ENCODE results near the gene CD2AP.

CD2AP gene

DNA sequence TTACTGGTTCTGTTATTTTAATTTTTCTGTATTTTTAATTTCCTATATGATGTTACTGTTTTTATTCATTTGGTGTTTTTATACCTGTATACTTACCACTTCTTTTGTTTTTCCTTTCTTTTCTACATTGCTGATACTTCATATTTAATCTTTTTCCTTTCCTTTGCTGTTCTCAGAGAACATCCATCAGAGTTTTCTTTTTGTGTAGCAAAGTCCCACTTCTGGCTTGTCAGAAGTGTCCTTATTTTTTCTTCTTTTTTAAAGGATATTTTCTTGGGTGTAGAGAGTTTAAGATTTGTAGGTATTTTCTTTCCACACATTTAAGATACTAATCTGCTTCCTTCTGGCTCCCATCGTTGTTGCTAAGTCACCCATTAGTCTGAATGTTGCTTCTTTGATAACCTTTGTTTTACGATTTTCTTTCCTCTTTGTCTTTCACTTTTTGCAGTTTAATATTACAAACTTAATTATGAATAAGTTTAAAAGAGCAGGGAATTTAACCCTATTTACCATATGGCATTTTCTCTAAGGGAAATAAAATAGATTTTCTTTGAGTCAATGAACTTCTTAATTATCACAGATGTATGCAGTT, 18.5 kb downstream of the CD2AP start:
- no peak for TF ChIP-seq CTCF (IDR thresholded peaks at IDR 0.05; ENCODE audit: low read depth, low read length, missing control alignments)
- no peak for DNase-seq (ENCODE audit: low read depth)

GRCh38 chr6:47496935-47497579, 19.5 kb downstream of the CD2AP start:
- no peak overlapping the region for H3K4me3 ChIP-seq (ENCODE audit: low read depth, low read length)
- no peak for DNase-seq (ENCODE audit: low read depth)
- TF ChIP-seq CTCF (IDR thresholded peaks at IDR 0.05; ENCODE audit: low read depth, low read length, missing control alignments) = no peak

More for the DNA sequence above, 18.5 kb downstream of the CD2AP start:
- no peak overlapping the region for H3K4me3 ChIP-seq (ENCODE audit: low read depth, low read length)

DNA sequence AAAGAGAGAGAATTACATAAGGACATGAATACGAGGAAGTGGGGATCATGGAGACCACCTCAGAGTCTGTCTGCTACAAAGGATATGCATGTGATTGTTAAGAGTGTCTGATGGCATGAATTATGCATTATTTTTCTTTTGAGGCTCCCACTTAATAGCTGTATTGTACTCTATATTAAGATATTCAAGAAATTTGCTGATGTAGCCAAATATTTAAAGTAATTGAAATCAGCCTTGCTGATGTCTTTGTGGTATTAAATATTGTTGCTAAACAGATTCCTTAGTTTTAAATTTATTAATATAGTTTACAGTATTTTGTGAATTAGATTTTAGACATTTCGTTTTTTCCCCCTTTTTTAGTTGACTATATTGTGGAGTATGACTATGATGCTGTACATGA, 25.3 kb downstream of the CD2AP start:
- no peak for DNase-seq (ENCODE audit: low read depth)
- H3K4me3 ChIP-seq (ENCODE audit: low read depth, low read length) = no peak overlapping the region
- no peak for TF ChIP-seq CTCF (IDR thresholded peaks at IDR 0.05; ENCODE audit: low read depth, low read length, missing control alignments)

GRCh38 chr6:47509937-47510336, 32.3 kb downstream of the CD2AP start:
- TF ChIP-seq CTCF (IDR thresholded peaks at IDR 0.05; ENCODE audit: low read depth, low read length, missing control alignments) = no peak
- H3K4me3 ChIP-seq (ENCODE audit: low read depth, low read length) = no peak overlapping the region
- no peak for DNase-seq (ENCODE audit: low read depth)

GRCh38 chr6:47512872-47513271, 35.3 kb downstream of the CD2AP start:
- no peak for TF ChIP-seq CTCF (IDR thresholded peaks at IDR 0.05; ENCODE audit: low read depth, low read length, missing control alignments)
- DNase-seq (ENCODE audit: low read depth) = no peak

DNA sequence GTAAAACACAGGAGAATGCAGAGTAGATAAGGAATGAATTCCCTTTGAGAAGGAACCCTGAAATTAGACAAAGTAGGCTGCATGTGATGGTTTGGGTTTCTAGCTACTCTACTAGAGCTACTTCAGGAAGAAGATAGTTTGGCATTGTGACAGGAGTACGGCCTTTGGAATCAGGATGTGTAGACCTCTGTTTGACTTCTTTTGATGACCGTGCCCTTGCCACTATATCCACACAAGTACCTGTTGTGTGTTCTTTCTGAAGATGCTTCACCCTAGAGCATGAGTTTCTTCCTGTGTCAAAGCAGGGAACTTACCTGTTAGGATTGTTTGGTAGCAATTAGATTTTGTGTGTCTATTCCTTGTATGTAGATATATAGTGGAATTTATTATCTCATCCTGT, 41.7 kb downstream of the CD2AP start:
- H3K4me3 ChIP-seq (ENCODE audit: low read depth, low read length) = no peak overlapping the region
- DNase-seq (ENCODE audit: low read depth) = no peak
- no peak for TF ChIP-seq CTCF (IDR thresholded peaks at IDR 0.05; ENCODE audit: low read depth, low read length, missing control alignments)

More at GRCh38 chr6:47512872-47513271, 35.3 kb downstream of the CD2AP start:
- no peak overlapping the region for H3K4me3 ChIP-seq (ENCODE audit: low read depth, low read length)

DNA sequence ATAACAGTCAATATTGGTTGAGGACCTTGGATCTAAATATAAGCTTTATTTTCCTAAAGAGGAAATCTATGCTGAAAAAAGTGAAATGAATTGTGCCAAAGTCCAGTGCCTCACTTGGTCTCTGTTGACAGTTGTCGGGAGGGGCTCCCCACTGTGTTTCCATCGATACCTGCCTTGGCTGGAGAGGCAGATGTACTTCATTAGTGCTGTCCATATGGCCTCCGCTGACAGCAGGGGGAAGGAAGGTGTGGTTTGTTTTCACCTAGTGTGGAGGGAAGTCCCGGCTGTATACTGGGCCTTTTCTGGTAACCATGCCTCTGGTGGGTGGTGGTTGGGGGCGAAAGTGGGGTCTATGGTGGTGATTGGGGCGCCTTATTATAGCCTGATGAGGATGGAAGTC, 42.7 kb downstream of the CD2AP start:
- DNase-seq (ENCODE audit: low read depth) = no peak
- TF ChIP-seq CTCF (IDR thresholded peaks at IDR 0.05; ENCODE audit: low read depth, low read length, missing control alignments) = no peak
- H3K4me3 ChIP-seq (ENCODE audit: low read depth, low read length) = no peak overlapping the region

Data from GM12864 (cell line).